NCI-H2227 (cell line): Measurements from ENCODE around the gene CES1.
"Not testable (repeated sequence)": the region's sequence is repeated elsewhere in the genome, so short reads cannot be mapped to it uniquely, and the experiment has no call there.

Experiments used
- DNase-seq: peaks from one replicate; lab custom pipeline; 2025; ENCODE audit not compliant: unreplicated experiment; lab: John Stamatoyannopoulos, UW

Gene CES1

GRCh38 chr16:55832425-55832772 lies 497 bp downstream of the CES1 start:
- DNase-seq, result no peak

GRCh38 chr16:55830658-55831294 lies 2.1 kb downstream of the CES1 start:
- DNase-seq, result no peak

GRCh38 chr16:55829232-55829631 lies 3.7 kb downstream of the CES1 start:
- not testable (repeated sequence) for DNase-seq

- DNase-seq, result no peak
Observed at GRCh38 chr16:55828680-55829079, 4.2 kb downstream of the CES1 start.

GRCh38 chr16:55825115-55825728 lies 7.7 kb downstream of the CES1 start:
- DNase-seq, result no peak

- no peak for DNase-seq
Observed at GRCh38 chr16:55824473-55825000, 8.4 kb downstream of the CES1 start.

GRCh38 chr16:55822280-55822810 lies 10.6 kb downstream of the CES1 start:
- no peak for DNase-seq

- DNase-seq, result no peak
Observed at GRCh38 chr16:55821210-55821609, 11.7 kb downstream of the CES1 start.

GRCh38 chr16:55820615-55821014 lies 12.3 kb downstream of the CES1 start:
- no peak for DNase-seq

GRCh38 chr16:55817236-55817912 lies 15.5 kb downstream of the CES1 start:
- no peak for DNase-seq

- not testable (repeated sequence) for DNase-seq
Observed at GRCh38 chr16:55816222-55816621, 16.7 kb downstream of the CES1 start.

GRCh38 chr16:55815320-55815719 lies 17.6 kb downstream of the CES1 start:
- no peak for DNase-seq

GRCh38 chr16:55814174-55814573 lies 18.7 kb downstream of the CES1 start:
- not testable (repeated sequence) for DNase-seq

GRCh38 chr16:55813730-55814129 lies 19.2 kb downstream of the CES1 start:
- not testable (repeated sequence) for DNase-seq

GRCh38 chr16:55812951-55813350 lies 19.9 kb downstream of the CES1 start:
- no peak for DNase-seq

GRCh38 chr16:55811811-55812210 lies 21.1 kb downstream of the CES1 start:
- no peak for DNase-seq

- DNase-seq, result no peak
Observed at GRCh38 chr16:55810451-55810961, 22.4 kb downstream of the CES1 start.

- no peak for DNase-seq
Observed at GRCh38 chr16:55809851-55810250, 23.0 kb downstream of the CES1 start.

- no peak for DNase-seq
Observed at GRCh38 chr16:55809386-55809785, 23.5 kb downstream of the CES1 start.

- not testable (repeated sequence) for DNase-seq
Observed at GRCh38 chr16:55808286-55808685, 24.6 kb downstream of the CES1 start.

GRCh38 chr16:55805104-55805503 lies 27.8 kb downstream of the CES1 start:
- not testable (repeated sequence) for DNase-seq

- DNase-seq, result not testable (repeated sequence)
Observed at GRCh38 chr16:55803681-55804080, 29.2 kb downstream of the CES1 start.
